ENCODE measurements around the gene CARD11. TPM values are rescaled to one million over a fixed set of nuclear protein-coding genes. Genes with fewer than 3 reads are reported as not detected.
"Not testable (repeated sequence)": the region's sequence is repeated elsewhere in the genome, so short reads cannot be mapped to it uniquely, and the experiment has no call there.

The CARD11 gene
- polyA plus RNA-seq, 2 donors = 0.66 to 1.3 TPM

DNA sequence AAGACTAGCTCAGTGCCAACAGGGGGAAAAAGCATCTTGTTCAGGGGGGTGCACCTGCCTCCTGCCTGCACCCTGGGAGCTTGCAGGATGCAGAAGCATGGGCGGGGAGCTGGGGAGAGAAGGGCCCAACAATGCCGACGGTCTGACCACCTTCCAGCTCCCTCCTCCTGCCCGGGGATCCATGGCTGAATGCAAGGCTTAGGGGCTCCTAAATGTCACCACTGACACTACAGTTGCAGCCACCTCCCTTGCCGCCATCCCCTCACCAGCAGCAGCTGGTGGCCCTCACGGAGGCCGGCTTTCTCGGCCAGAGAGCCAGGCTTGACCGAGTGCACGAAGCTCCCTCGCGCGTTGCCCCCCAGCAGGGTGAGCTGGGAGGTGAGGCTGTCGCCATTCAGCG lies 120.8 kb downstream of the CARD11 start:
- H3K27ac ChIP-seq (ENCODE audit: low read depth in 2 of 2, low read length in 1 of 2) = no peak overlapping the region
- H3K4me1 ChIP-seq (ENCODE audit: control insufficient read depth in 2 of 2, insufficient read depth in 2 of 2, low read length in 1 of 2) = peaks cover 0 to 3% of the 10 kb centered on the region in 2 donors
- peaks cover 0 to 3% of the 10 kb centered on the region in 2 donors for H3K9me3 ChIP-seq (ENCODE audit: control insufficient read depth in 2 of 2, insufficient read depth in 1 of 2, low read depth in 1 of 2, low read length in 1 of 2)
- H3K4me3 ChIP-seq (ENCODE audit: low read depth in 1 of 2, low read length in 2 of 2) = no peak overlapping the region
- no peaks in the 10 kb centered on the region for H3K36me3 ChIP-seq (ENCODE audit: control insufficient read depth in 2 of 2, insufficient read depth in 2 of 2, low read length in 1 of 2)
- H3K27me3 ChIP-seq (ENCODE audit: control insufficient read depth in 1 of 2, insufficient read depth in 2 of 2, low read length in 2 of 2) = no peaks in the 10 kb centered on the region
- WGBS, 2 donors = 82 to 84% methylated on average over 15 of the region's 15 CpGs

DNA sequence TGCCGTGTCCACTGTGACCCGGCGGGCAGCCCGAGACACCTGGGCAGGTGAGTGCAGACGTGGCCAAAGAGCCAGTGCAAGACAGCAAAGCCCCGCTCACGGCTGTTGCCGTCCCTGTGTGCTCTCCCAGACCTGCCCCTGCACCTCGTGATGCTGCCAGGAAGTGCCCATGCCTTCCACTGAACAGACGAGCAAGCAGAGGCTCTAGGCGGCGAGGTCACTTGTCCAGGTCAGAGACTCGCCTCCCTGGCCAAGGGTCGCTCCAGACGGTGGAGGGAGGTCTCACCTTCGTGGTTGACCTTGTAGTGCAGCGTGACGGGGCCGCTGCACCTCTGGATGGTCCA lies 121.3 kb downstream of the CARD11 start:
- H3K27me3 ChIP-seq (ENCODE audit: control insufficient read depth in 1 of 2, insufficient read depth in 2 of 2, low read length in 2 of 2) = no peaks in the 10 kb centered on the region
- H3K4me3 ChIP-seq (ENCODE audit: low read depth in 1 of 2, low read length in 2 of 2) = no peak overlapping the region
- H3K4me1 ChIP-seq (ENCODE audit: control insufficient read depth in 2 of 2, insufficient read depth in 2 of 2, low read length in 1 of 2) = peaks cover 0 to 3% of the 10 kb centered on the region in 2 donors
- H3K27ac ChIP-seq (ENCODE audit: low read depth in 2 of 2, low read length in 1 of 2) = no peak overlapping the region
- H3K9me3 ChIP-seq (ENCODE audit: control insufficient read depth in 2 of 2, insufficient read depth in 1 of 2, low read depth in 1 of 2, low read length in 1 of 2) = peaks cover 0 to 3% of the 10 kb centered on the region in 2 donors
- 85 to 86% methylated on average over 19 of the region's 19 CpGs for WGBS, 2 donors
- no peaks in the 10 kb centered on the region for H3K36me3 ChIP-seq (ENCODE audit: control insufficient read depth in 2 of 2, insufficient read depth in 2 of 2, low read length in 1 of 2)

DNA sequence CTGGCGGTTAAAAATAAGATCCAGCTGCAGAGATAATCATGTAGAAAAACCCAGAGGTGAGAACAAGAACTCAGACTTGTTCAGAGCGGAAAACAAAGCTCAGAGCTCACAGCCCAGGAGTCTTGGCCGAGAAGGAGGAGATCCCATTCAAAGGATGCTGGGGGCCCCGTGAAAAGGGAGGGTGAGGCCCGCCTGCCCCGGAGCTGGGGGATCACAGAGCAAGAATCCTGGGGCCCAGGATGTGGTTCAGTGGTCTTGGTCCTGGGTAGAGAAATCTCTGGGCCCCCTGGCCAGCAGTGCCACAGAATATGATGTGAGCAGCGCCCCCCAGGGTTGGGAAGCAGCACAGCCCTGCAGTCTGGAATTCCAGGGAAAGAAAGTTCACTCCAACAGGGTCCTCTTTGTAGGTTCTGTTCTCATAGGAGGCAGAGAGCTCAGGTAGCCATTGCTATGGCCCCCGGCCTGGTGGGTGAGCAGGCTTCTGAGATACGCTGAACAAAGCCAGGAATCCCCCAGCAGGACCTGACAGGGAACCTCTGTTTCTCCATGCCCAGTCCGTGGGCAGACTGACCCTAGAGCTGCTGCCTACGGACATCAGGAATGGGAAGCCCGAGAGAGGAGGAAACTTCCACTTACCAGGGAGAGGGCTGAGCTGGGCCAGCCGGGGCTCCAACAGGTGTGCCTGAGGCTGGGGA lies 121.9 kb downstream of the CARD11 start:
- Histone ChIP-seq H3K27me3 (ENCODE audit: control insufficient read depth in 1 of 2, insufficient read depth in 2 of 2, low read length in 2 of 2) (no peaks in the 10 kb centered on the region), H3K27ac (ENCODE audit: low read depth in 2 of 2, low read length in 1 of 2) (no peak overlapping the region), H3K4me3 (ENCODE audit: low read depth in 1 of 2, low read length in 2 of 2) (no peak overlapping the region), H3K4me1 (ENCODE audit: control insufficient read depth in 2 of 2, insufficient read depth in 2 of 2, low read length in 1 of 2) (peaks cover 0 to 3% of the 10 kb centered on the region in 2 donors), H3K36me3 (ENCODE audit: control insufficient read depth in 2 of 2, insufficient read depth in 2 of 2, low read length in 1 of 2) (no peaks in the 10 kb centered on the region), H3K9me3 (ENCODE audit: control insufficient read depth in 2 of 2, insufficient read depth in 1 of 2, low read depth in 1 of 2, low read length in 1 of 2) (peaks cover 0 to 3% of the 10 kb centered on the region in 2 donors)
- WGBS, 2 donors = 65 to 67% methylated on average over 13 of the region's 13 CpGs

DNA sequence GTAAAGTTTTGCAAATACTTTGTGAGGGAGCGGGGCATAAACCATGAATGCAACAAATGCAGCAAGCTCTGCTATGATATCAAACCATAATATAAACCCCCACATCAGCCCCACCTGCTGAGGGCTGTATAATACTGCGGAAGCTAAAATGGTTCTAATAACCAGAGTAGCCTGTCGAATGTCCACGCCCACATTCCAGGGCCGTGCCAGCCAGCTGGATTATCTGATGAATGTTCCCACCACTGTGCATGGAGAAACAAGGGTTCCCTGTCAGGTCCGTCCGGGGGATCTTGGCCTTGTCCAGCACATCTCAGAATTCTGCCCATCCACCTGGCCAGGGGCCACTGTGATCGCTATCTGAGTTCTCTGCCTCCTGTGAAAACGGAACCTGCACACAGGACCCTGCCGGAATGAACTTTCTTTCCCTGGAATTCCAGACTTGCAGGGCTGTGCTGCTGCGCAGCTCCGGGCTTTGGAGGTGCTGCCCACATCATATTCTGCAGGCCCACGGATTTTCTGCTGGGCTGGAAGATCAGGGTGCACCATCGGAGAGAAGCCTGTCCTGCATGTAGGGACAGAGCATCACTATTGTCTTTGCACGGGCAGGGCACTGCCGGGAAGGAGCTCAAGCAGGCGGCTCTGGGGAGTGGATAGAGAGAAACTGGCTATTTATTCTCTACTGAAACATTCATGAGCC lies 122.6 kb downstream of the CARD11 start:
- H3K27ac ChIP-seq (ENCODE audit: low read depth in 2 of 2, low read length in 1 of 2) = no peak overlapping the region
- no peaks in the 10 kb centered on the region for H3K27me3 ChIP-seq (ENCODE audit: control insufficient read depth in 1 of 2, insufficient read depth in 2 of 2, low read length in 2 of 2)
- H3K9me3 ChIP-seq (ENCODE audit: control insufficient read depth in 2 of 2, insufficient read depth in 1 of 2, low read depth in 1 of 2, low read length in 1 of 2) = peaks cover 0 to 3% of the 10 kb centered on the region in 2 donors
- no peaks in the 10 kb centered on the region for H3K36me3 ChIP-seq (ENCODE audit: control insufficient read depth in 2 of 2, insufficient read depth in 2 of 2, low read length in 1 of 2)
- WGBS, 2 donors = 39 to 49% methylated on average over 17 of the region's 17 CpGs
- no peak overlapping the region for H3K4me3 ChIP-seq (ENCODE audit: low read depth in 1 of 2, low read length in 2 of 2)
- peaks cover 0 to 3% of the 10 kb centered on the region in 2 donors for H3K4me1 ChIP-seq (ENCODE audit: control insufficient read depth in 2 of 2, insufficient read depth in 2 of 2, low read length in 1 of 2)

DNA sequence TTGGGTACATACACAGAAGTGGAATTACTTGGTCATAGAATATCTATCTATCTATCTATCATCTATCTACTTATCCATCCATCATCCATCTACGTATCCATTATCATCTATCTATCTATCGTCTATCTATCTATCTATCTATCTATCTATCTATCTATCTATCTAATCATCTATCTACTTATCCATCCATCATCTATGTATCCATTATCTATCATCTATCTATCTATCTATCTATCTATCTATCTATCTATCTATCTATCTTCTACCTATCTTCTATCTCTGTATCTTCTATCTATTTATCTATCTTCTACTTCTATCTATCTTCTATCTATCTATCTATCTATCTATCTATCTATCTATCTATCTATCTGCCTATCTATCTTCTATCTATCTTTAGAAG lies 123.2 kb downstream of the CARD11 start:
- 76 to 86% methylated on average over 2 of the region's 2 CpGs for WGBS, 2 donors
- H3K27ac ChIP-seq (ENCODE audit: low read depth in 2 of 2, low read length in 1 of 2); H3K36me3 ChIP-seq (ENCODE audit: control insufficient read depth in 2 of 2, insufficient read depth in 2 of 2, low read length in 1 of 2); H3K4me3 ChIP-seq (ENCODE audit: low read depth in 1 of 2, low read length in 2 of 2); H3K4me1 ChIP-seq (ENCODE audit: control insufficient read depth in 2 of 2, insufficient read depth in 2 of 2, low read length in 1 of 2); H3K27me3 ChIP-seq (ENCODE audit: control insufficient read depth in 1 of 2, insufficient read depth in 2 of 2, low read length in 2 of 2); H3K9me3 ChIP-seq (ENCODE audit: control insufficient read depth in 2 of 2, insufficient read depth in 1 of 2, low read depth in 1 of 2, low read length in 1 of 2): not testable (repeated sequence)

DNA sequence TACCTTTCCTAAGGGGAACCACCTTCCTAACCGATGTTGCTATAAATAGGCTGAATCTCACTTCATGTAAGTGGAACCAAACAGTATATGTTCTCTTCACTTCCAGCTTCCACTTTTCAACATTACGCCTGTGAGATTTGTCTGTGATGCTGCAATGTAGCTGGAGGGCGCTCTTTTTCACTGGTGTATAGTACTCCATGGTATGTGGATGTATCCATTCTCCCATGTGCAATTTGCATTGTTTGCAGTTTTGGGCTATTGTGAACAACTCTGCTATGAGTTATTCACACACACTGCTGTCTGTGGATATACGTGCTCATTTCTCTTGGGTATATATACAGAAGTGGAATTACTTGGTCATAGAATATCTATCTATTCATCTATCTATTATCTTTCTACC lies 123.6 kb downstream of the CARD11 start:
- Histone ChIP-seq H3K36me3 (ENCODE audit: control insufficient read depth in 2 of 2, insufficient read depth in 2 of 2, low read length in 1 of 2) (no peaks in the 10 kb centered on the region), H3K4me3 (ENCODE audit: low read depth in 1 of 2, low read length in 2 of 2) (no peak overlapping the region), H3K9me3 (ENCODE audit: control insufficient read depth in 2 of 2, insufficient read depth in 1 of 2, low read depth in 1 of 2, low read length in 1 of 2) (peaks cover 0 to 5% of the 10 kb centered on the region in 2 donors), H3K27ac (ENCODE audit: low read depth in 2 of 2, low read length in 1 of 2) (no peak overlapping the region), H3K4me1 (ENCODE audit: control insufficient read depth in 2 of 2, insufficient read depth in 2 of 2, low read length in 1 of 2) (peaks cover 0 to 3% of the 10 kb centered on the region in 2 donors), H3K27me3 (ENCODE audit: control insufficient read depth in 1 of 2, insufficient read depth in 2 of 2, low read length in 2 of 2) (no peaks in the 10 kb centered on the region)
- WGBS, 2 donors = 91 to 92% methylated on average over 4 of the region's 4 CpGs

DNA sequence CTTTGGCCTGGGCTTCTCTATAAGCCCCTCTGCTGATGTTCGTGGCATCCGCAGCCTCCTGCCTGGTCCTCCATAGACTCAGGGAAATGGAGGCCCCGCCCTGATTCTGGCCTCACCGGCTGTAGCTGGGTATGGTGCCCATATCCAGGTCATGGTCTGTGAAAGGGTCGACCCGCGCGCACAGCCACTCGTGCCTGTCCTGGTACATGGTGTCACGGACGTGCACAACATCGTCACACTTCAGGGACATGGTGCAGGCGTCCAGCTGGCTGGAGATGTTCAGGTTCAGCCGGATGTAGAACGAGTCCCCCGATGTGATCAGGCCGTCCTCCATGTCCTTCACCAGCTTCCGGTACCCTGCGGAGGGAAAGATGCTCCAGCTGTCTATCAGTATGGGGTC lies 124.4 kb downstream of the CARD11 start:
- Histone ChIP-seq H3K36me3 (ENCODE audit: control insufficient read depth in 2 of 2, insufficient read depth in 2 of 2, low read length in 1 of 2) (no peaks in the 10 kb centered on the region), H3K4me3 (ENCODE audit: low read depth in 1 of 2, low read length in 2 of 2) (no peak overlapping the region), H3K27me3 (ENCODE audit: control insufficient read depth in 1 of 2, insufficient read depth in 2 of 2, low read length in 2 of 2) (no peaks in the 10 kb centered on the region), H3K27ac (ENCODE audit: low read depth in 2 of 2, low read length in 1 of 2) (no peak overlapping the region), H3K4me1 (ENCODE audit: control insufficient read depth in 2 of 2, insufficient read depth in 2 of 2, low read length in 1 of 2) (peaks cover 0 to 3% of the 10 kb centered on the region in 2 donors), H3K9me3 (ENCODE audit: control insufficient read depth in 2 of 2, insufficient read depth in 1 of 2, low read depth in 1 of 2, low read length in 1 of 2) (peaks cover 0 to 6% of the 10 kb centered on the region in 2 donors)
- WGBS, 2 donors = 94 to 96% methylated on average over 19 of the region's 19 CpGs

DNA sequence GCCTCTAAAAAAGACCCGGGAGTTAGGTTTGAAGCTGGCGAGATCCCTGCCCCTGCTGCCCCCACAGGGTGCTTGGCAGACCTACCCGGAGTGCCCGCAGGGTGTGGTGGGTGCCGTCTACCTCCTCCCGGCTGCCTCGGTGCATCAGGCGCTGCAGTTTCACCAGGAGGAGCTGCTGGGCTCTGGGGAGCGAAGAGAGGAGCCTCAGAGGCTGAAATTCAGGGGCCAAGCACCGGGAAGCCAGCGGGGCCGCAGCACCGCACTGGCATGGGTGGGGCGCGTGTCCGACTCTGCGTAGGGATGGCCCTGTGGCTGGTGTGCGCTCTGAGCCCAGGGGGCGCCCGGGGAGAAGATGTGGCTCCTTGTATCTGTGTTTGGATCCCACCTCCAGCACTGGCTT lies 125.3 kb downstream of the CARD11 start:
- H3K27me3 ChIP-seq (ENCODE audit: control insufficient read depth in 1 of 2, insufficient read depth in 2 of 2, low read length in 2 of 2) = no peaks in the 10 kb centered on the region
- WGBS, 2 donors = 91 to 92% methylated on average over 20 of the region's 20 CpGs

DNA sequence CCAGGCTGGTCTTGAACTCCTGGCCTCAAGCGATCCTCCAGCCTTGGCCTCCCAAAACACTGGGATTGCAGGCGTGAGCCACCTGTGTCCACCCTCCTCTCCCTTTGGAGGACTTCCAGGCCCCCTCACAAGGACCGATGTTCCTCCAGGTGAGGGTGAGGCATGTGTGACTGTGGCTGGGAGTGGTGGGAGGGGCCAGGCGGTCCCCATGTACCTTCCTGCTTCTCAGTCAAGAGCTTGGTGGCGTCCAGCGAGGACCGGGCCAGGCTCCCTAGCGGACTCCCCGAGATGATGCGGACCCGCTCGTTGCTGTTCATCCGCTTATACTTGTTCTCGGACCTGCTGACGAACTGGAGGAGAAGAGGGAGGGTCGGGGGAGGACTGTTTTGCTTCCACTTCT lies 128.6 kb downstream of the CARD11 start:
- Histone ChIP-seq H3K27ac (ENCODE audit: low read depth in 2 of 2, low read length in 1 of 2) (no peak overlapping the region), H3K36me3 (ENCODE audit: control insufficient read depth in 2 of 2, insufficient read depth in 2 of 2, low read length in 1 of 2) (no peaks in the 10 kb centered on the region), H3K4me1 (ENCODE audit: control insufficient read depth in 2 of 2, insufficient read depth in 2 of 2, low read length in 1 of 2) (no peaks in the 10 kb centered on the region), H3K27me3 (ENCODE audit: control insufficient read depth in 1 of 2, insufficient read depth in 2 of 2, low read length in 2 of 2) (no peaks in the 10 kb centered on the region), H3K9me3 (ENCODE audit: control insufficient read depth in 2 of 2, insufficient read depth in 1 of 2, low read depth in 1 of 2, low read length in 1 of 2) (peaks cover 0 to 6% of the 10 kb centered on the region in 2 donors), H3K4me3 (ENCODE audit: low read depth in 1 of 2, low read length in 2 of 2) (no peak overlapping the region)
- WGBS, 2 donors = 86 to 92% methylated on average over 16 of the region's 16 CpGs

More for the DNA sequence above, 125.3 kb downstream of the CARD11 start:
- no peak overlapping the region for H3K27ac ChIP-seq (ENCODE audit: low read depth in 2 of 2, low read length in 1 of 2)
- no peaks in the 10 kb centered on the region for H3K36me3 ChIP-seq (ENCODE audit: control insufficient read depth in 2 of 2, insufficient read depth in 2 of 2, low read length in 1 of 2)
- peaks cover 0 to 6% of the 10 kb centered on the region in 2 donors for H3K9me3 ChIP-seq (ENCODE audit: control insufficient read depth in 2 of 2, insufficient read depth in 1 of 2, low read depth in 1 of 2, low read length in 1 of 2)
- peaks cover 0 to 3% of the 10 kb centered on the region in 2 donors for H3K4me1 ChIP-seq (ENCODE audit: control insufficient read depth in 2 of 2, insufficient read depth in 2 of 2, low read length in 1 of 2)
- H3K4me3 ChIP-seq (ENCODE audit: low read depth in 1 of 2, low read length in 2 of 2) = no peak overlapping the region
